Stimulated activated CD4-positive, alpha-beta T cell treated with anti-CD3 and anti-CD28 coated beads, Interleukin-4, amount 100 ng/mL, for 48 hours (primary cell): ENCODE data around the gene FSTL4.

Experiments
- DNase-seq, 2 donors: peaks; one replicate each; pipeline ENCODE4 v3.0.0-alpha.2; 2020; ENCODE audit warnings: low read depth in 2 of 2

The FSTL4 gene

GRCh38 chr5:133242221-133242835 is 370.0 kb downstream of the FSTL4 start:
- DNase-seq: no peak

DNA sequence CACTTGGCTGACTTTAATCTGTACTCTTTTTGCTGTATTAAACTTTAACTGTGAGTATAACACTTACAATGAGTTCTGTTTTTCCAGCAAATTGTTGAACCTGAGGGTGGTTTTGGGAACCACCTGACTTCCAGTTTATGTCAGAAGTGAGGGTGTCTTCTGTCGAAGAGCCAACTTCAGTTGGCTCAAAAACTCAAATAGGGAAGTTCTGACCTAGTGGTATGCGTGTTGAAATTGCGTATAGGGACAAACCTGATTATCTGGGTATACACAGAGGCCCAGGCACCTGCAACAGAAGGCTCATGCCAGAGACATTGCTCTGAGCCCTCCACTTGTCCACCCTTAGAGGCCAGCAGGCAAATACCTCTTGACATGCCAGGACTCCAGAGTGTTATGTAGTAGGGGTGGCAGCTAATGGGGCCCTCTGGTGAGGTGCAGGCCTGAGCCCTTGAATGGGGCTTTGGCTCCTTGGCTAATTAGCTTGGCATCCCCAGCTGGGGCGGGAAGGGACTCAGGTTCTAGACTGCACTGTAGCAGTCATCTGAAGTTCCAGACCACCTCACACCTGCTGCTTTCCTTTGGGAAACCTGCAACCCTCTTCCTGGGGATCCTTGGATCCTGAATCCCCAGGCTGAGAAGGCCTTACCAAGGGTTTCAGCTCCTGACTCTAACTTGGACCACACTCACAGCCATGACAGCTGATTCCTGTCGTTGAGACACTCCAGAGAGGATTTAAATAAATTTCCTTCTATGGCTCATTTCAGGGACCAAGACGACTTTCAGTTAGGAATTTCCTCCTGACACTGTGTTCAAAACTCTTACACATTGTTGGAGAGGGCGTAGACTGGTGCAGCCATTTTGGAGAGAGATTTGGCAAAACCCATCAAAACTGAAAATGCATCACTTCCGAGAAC is 370.9 kb downstream of the FSTL4 start:
- DNase-seq: no peak

- DNase-seq: peak; percentile 37 to 51
These were observed 371.8 kb downstream of the FSTL4 start for GRCh38 chr5:133240425-133241091.

DNA sequence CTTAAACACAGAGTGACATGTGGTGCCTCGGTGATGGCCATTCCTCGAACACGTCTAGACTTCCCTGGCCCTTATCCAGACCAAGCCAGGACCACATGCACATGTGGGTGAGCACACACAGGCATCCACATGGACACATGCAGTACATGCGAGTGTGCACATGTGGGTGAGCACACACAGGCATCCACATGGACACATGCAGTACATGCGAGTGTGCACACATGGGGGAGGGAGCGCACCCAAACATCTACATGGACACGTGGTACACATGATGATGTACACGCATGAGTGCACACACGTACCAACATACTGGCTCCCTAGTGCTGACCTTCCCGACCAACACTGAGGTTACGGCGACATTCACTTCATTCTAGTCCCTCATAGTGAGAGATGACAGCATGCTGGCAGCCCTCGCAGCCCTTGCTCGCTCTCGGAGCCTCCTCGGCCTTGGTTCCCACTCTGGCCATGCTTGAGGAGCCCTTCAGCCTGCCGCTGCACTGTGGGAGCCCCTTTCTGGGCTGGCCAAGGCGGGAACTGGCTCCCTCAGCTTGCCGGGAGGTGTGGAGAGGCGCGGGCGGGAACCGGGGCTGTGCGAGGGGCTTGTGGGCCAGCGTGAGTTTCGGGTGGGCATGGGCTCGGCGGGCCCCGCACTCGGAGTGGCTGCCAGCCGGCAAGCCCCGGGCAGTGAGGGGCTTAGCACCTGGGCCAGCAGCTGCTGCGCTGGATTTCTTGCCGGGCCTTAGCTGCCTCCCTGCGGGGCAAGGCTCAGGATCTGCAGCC is 373.7 kb downstream of the FSTL4 start:
- DNase-seq: no peak

- no peak for DNase-seq
These were observed 375.4 kb downstream of the FSTL4 start for GRCh38 chr5:133236976-133237375.

DNA sequence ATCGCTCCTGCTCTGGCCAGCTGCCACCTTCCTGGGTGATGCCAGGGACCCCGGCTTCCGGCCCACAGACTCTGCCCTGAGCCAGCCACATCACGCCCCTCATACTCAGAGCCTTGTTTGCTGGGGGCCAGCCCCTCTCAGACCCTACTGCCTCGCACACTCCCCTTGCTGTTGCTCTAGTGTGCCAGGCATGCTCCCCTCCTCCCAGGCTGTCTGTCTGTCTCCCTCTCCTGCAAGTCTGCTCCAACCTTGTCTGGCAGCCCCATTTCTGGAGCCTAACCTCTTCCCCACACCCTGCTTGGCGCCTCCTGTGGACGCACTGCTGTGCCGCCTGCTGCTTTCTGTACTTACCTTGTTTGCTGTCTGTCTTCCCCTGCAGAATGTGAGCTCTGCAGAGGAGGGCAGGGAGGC is 375.8 kb downstream of the FSTL4 start:
- no peak for DNase-seq

- DNase-seq: no peak
These were observed 376.5 kb downstream of the FSTL4 start for GRCh38 chr5:133235696-133236426.

GRCh38 chr5:133234911-133235310 is 377.4 kb downstream of the FSTL4 start:
- DNase-seq: no peak

DNA sequence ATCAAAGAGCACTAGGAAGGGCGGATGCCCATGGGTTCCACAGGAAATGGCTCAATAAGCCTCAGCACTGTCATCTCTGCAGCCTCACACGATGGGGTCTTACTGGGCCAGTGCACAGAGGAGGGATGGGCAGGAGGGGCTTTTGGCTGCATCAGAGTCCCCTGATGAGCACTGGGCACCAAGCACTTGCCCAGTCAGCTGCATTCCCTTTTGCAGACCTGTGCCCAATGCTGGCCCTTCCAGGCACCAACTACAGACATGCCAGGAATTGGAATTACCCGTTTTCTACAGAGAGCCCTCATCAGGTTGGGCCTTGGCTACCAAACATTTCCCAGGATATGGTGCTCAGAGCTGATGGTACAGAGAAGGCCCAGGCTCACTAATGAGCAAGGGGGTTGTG is 378.1 kb downstream of the FSTL4 start:
- DNase-seq: no peak

DNA sequence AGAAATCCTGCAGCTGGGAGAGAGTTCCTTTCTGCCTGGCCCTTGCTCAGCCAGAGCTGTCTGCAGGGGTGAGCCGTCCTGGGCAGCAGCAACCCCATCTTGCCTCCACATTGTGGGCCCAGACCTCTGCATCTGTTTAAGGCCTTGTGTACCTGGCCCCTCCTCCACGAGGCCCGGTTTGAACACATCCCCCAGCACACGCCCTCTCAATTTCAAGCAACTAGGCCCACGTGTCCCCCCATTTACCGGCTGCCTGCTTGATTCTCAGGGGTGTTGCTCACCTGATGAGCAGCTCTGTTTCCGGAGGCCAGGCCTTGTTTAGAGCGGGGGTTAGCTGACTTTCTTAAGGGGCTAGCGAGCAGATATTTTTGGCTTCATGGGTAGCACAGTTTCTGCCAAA is 378.7 kb downstream of the FSTL4 start:
- DNase-seq: no peak

GRCh38 chr5:133232911-133233310 is 379.4 kb downstream of the FSTL4 start:
- no peak for DNase-seq

DNA sequence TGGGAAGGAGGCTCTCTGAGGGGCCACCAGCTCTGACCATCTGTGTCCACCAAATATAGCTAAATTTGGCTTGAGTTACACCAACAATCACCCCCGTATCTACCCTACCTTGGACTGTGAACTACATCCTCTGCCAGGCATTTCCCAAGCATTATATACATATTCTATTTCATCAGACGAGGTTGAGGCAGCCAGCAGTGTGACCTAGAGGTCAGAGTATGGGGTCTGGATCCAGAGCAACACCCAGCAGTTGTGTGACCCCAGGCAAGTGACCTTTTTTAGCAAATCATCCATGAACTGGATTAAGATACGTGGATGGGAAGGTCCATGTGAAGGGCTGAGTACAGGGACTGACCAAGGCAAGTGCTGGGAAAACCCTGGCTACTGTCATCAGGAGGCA is 379.9 kb downstream of the FSTL4 start:
- DNase-seq: no peak

DNA sequence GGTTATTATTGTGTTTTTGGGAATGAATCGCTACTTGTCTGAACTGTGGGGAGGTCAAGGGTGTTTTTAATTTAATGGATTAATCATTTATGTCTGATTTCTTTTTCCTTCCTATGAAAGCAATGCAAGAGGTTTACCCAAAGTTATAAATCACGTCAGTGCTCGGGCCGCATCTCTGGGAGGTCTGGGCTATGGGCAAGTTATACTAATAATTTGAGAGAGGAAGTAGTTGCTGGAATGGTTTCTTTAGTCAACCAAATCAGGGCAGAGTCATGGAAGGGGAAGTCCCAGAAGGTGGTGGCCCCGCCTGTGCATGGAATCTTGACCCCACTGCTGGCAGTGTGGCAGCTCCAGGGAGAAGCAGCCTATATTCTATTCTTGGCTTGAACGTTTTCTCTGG is 380.3 kb downstream of the FSTL4 start:
- DNase-seq: no peak

DNA sequence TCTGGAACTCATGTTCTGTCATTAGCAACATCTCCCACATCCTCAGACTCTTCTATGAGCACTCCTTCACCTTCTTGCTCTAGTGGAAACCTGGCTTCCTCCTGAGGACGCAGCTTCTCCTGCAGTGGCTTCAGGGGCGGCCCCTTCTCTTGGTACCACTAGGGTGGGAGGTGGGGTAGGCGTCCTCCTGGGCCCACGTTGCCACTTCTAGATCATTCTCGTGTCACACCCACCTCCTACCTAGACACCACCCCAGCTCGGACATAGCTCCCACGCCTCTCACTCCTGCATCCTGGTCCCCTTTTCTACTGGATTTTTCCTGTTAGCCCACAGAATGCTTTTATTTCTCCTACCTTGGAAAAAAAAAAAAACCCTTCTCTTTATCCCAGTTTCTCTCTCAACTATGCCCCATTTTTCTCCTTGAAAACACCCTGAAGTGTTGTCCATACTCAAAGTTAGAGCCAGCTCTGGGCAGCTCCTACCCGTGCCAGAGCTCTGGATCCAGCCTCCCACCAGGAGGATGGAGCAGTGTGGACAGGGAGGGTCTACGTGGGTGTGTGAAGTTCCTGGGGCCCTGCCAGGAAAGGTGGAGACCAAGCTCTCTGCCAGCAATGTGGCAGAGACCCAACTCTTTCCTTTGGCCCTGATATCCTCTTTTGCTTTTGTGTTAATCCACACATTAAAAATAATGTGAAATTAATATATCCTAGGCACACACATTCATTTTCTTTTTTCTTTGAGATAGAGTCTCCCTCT is 381.3 kb downstream of the FSTL4 start:
- DNase-seq: no peak

- DNase-seq: no peak
These were observed 382.2 kb downstream of the FSTL4 start for GRCh38 chr5:133229931-133230664.

GRCh38 chr5:133228316-133228715 is 384.0 kb downstream of the FSTL4 start:
- DNase-seq: no peak

DNA sequence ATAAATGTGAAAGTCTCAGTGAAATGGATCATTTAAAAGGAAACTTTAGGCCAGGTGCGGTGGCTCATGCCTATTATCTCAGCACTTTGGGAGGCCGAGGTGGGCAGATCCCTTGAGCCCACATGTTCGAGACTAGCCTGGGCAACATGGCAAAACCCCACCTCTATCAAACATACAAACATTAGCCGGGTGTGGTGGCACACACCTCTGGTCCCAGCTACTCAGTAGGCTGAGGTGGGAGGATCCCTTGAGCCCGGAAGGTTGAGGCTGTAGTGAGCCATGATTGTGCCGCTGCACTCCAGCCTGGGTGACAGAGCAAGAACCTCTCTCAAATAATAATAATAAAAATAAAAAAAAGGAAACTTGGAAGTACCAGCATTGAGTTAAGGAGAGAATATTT is 384.4 kb downstream of the FSTL4 start:
- no peak for DNase-seq

GRCh38 chr5:133227082-133227481 is 385.3 kb downstream of the FSTL4 start:
- DNase-seq: no peak

GRCh38 chr5:133226186-133226585 is 386.2 kb downstream of the FSTL4 start:
- DNase-seq: no peak

- DNase-seq: no peak
These were observed 386.6 kb downstream of the FSTL4 start for GRCh38 chr5:133225671-133226152.
